A673 (cell line): Measurements from ENCODE around the gene RYK. TPM values are rescaled to one million over a fixed set of nuclear protein-coding genes. Genes with fewer than 3 reads are reported as not detected.
"Not testable (repeated sequence)": the region's sequence is repeated elsewhere in the genome, so short reads cannot be mapped to it uniquely, and the experiment has no call there.

Experiments
- BruUV-seq: library from RNA; stranded (reverse); fragments of 400-500 nt; replicated peaks from 2 replicates; lab custom pipeline; 2021; lab: Mats Ljungman, UMichigan
- CTCF ChIA-PET: fragments of 300-600 bp; sonication (Branson Sonifier 250); formaldehyde crosslinking; loops from one replicate; lab custom pipeline; 2022; ENCODE audit warnings: antibody characterized with exemption; lab: Charles Lee
- POLR2A ChIA-PET: fragments of 300-600 bp; sonication (Branson Sonifier 250); formaldehyde crosslinking; loops from one replicate; lab custom pipeline; 2022; ENCODE audit warnings: antibody characterized with exemption; ENCODE audit not compliant: low non-redundant PET; lab: Charles Lee
- DNase-seq: peaks from one replicate; pipeline ENCODE4 v3.0.0-alpha.2; 2015; ENCODE audit warnings: low spot score
- H3K27ac ChIP-seq: fragments of 200-600 bp; sonication (generic); 2 replicates; pipeline ENCODE4 v1.5.1; 2016; ENCODE audit warnings: mixed run types, low read depth, mild to moderate bottlenecking, mixed read lengths, antibody characterized with exemption, low read length; ENCODE audit not compliant: poor library complexity, severe bottlenecking
- H3K27me3 ChIP-seq: fragments of 200-600 bp; sonication (generic); replicated peaks from 2 replicates; pipeline ENCODE4 v1.6.1; 2017; ENCODE audit warnings: mixed run types, low read depth, mild to moderate bottlenecking, mixed read lengths, antibody characterized with exemption, low read length; ENCODE audit not compliant: insufficient read depth, poor library complexity
- H3K36me3 ChIP-seq: fragments of 200-600 bp; sonication (generic); 2 replicates; pipeline ENCODE4 v1.6.1; 2016; ENCODE audit warnings: mixed run types, mild to moderate bottlenecking, mixed read lengths, antibody characterized with exemption, low read length; ENCODE audit not compliant: insufficient read depth, poor library complexity, severe bottlenecking
- H3K4me1 ChIP-seq: fragments of 200-600 bp; sonication (generic); 2 replicates; pipeline ENCODE4 v1.6.1; 2017; ENCODE audit warnings: mixed run types, mild to moderate bottlenecking, mixed read lengths, antibody characterized with exemption, low read length; ENCODE audit not compliant: insufficient read depth, poor library complexity, severe bottlenecking
- H3K4me3 ChIP-seq: fragments of 200-600 bp; sonication (generic); 2 replicates; pipeline ENCODE4 v1.5.1; 2016; ENCODE audit warnings: low read depth, mixed run types, mild to moderate bottlenecking, mixed read lengths, low read length; ENCODE audit not compliant: poor library complexity, severe bottlenecking
- H3K9me3 ChIP-seq: fragments of 200-600 bp; sonication (generic); 2 replicates; pipeline ENCODE4 v1.6.1; 2016; ENCODE audit warnings: mixed run types, low read depth, mild to moderate bottlenecking, mixed read lengths, antibody characterized with exemption, low read length; ENCODE audit not compliant: poor library complexity, severe bottlenecking
- EZH2 ChIP-seq: fragments of 200-600 bp; sonication (generic); IDR thresholded peaks from 2 replicates; pipeline ENCODE4 v1.6.1; 2017; ENCODE audit warnings: borderline replicate concordance, low read depth, mild to moderate bottlenecking, mixed read lengths, antibody characterized with exemption, low read length; ENCODE audit not compliant: poor library complexity, severe bottlenecking
- intact Hi-C: fragments of 100-400 bp; cut with micrococcal nuclease; formaldehyde crosslinking; loops from one replicate; pipeline ENCODE4 v1.10.0; 2022; ENCODE audit not compliant: unreplicated experiment
- total RNA-seq: library from RNA; stranded (reverse); gene quantifications from 2 replicates; pipeline ENCODE4 v1.2.3, GENCODE V29; 2021
- TF ChIP-seq, protein P1 (sequence below): fragments of 300-800, 200-600 bp; sonication (generic); conservative IDR thresholded peaks from 2 replicates; pipeline ENCODE4 v1.5.1; 2017; ENCODE audit warnings: low read depth, mild to moderate bottlenecking, antibody characterized with exemption, low read length, moderate library complexity, mixed read lengths

The RYK gene
- total RNA-seq, 1 experiment from 2014 or later = 47.8 TPM

DNA sequence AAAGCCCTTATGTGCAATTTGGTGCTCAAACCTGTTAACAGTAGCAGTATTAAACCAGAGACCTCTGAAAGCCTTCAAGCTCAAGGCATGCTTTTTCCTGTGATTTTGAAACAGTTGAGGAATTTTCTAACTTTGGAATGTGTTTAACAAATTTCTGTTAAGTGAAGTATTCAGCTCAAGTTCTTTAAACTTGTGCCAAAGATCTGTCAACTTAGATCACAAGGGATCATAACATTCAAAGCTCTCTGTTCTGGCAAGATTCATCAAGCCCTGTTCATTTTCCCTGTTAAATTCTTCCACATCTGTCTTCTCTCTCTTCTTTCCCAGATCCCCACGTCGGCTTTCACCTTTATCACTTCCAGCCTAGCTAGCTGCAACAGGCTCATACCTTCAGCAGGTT is 28.8 kb upstream of the RYK start:
- H3K4me3 ChIP-seq = no peak overlapping the region
- TF ChIP-seq, protein P1, sequence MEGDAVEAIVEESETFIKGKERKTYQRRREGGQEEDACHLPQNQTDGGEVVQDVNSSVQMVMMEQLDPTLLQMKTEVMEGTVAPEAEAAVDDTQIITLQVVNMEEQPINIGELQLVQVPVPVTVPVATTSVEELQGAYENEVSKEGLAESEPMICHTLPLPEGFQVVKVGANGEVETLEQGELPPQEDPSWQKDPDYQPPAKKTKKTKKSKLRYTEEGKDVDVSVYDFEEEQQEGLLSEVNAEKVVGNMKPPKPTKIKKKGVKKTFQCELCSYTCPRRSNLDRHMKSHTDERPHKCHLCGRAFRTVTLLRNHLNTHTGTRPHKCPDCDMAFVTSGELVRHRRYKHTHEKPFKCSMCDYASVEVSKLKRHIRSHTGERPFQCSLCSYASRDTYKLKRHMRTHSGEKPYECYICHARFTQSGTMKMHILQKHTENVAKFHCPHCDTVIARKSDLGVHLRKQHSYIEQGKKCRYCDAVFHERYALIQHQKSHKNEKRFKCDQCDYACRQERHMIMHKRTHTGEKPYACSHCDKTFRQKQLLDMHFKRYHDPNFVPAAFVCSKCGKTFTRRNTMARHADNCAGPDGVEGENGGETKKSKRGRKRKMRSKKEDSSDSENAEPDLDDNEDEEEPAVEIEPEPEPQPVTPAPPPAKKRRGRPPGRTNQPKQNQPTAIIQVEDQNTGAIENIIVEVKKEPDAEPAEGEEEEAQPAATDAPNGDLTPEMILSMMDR = no peak
- no peak for TF ChIP-seq EZH2
- CTCF ChIA-PET = no interaction called here
- H3K4me1 ChIP-seq = no peaks in the 10 kb centered on the region
- intact Hi-C loops = no loop called here
- no peaks in the 10 kb centered on the region for H3K27me3 ChIP-seq
- POLR2A ChIA-PET = no interaction called here
- H3K9me3 ChIP-seq = no peaks in the 10 kb centered on the region
- H3K27ac ChIP-seq = no peak overlapping the region
- DNase-seq = no peak
- BruUV-seq = no TSS peak
- no peaks in the 10 kb centered on the region for H3K36me3 ChIP-seq

DNA sequence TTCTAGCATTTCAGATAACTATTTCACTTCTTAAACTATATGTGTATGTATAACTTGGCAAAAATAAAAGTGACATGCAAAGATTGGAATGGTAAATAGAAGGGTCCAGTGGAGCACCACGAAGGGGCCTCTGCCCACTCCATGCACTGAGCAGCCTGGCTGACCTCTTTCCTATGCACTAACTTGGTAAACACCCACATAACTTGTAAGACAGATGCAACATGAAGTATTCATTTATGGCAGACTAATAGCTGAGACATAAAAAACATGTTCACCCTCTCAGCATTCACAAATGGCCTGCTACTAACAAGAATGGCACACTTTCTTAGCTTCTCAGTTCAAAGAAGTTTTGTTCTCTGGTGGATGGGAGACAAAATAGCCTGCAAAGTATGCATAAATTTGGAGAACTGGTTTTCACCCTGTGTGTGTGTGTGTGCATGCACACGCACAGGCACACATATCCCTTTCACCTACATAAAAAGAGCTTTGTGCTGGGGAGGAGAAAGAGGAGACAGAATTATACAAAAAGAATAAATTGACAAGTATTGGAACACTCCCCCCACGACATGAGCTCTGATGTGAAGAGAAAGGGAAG is 26.5 kb upstream of the RYK start:
- Histone ChIP-seq H3K27ac (no peak overlapping the region), H3K9me3 (no peaks in the 10 kb centered on the region), H3K4me3 (no peak overlapping the region), H3K36me3 (no peaks in the 10 kb centered on the region), H3K27me3 (no peaks in the 10 kb centered on the region), H3K4me1 (no peaks in the 10 kb centered on the region)
- ChIA-PET POLR2A (no interaction called here), CTCF (no interaction called here)
- DNase-seq = no peak
- TF ChIP-seq EZH2 = no peak
- TF ChIP-seq, protein P1 = no peak
- intact Hi-C loops = no loop called here
- BruUV-seq = no TSS peak

DNA sequence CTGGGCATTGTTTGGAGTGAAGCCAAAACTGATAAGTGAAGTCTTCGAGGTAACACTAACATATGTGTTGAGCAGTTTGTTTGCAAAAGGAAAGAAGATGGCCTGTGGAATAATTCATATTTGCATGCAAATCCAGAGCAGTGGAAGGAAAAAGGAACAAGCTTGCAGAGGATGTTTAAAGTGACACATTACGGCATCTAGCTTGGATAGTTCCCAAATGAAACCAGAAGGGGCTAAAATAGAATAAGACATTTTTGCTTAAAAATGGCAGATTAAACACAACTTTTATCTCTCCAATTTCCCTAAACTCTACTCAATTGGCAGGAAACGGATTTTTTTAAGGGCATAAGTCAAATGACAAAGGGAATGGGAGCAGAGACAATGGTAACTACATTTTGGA is 25.4 kb upstream of the RYK start:
- H3K36me3 ChIP-seq = no peaks in the 10 kb centered on the region
- intact Hi-C loops = no loop called here
- POLR2A ChIA-PET = no interaction called here
- no peaks in the 10 kb centered on the region for H3K9me3 ChIP-seq
- CTCF ChIA-PET = no interaction called here
- H3K27ac ChIP-seq = no peak overlapping the region
- H3K27me3 ChIP-seq = no peaks in the 10 kb centered on the region
- TF ChIP-seq, protein P1 = no peak
- TF ChIP-seq EZH2 = no peak
- no peak for DNase-seq
- H3K4me3 ChIP-seq = no peak overlapping the region
- BruUV-seq = no TSS peak
- H3K4me1 ChIP-seq = no peaks in the 10 kb centered on the region

DNA sequence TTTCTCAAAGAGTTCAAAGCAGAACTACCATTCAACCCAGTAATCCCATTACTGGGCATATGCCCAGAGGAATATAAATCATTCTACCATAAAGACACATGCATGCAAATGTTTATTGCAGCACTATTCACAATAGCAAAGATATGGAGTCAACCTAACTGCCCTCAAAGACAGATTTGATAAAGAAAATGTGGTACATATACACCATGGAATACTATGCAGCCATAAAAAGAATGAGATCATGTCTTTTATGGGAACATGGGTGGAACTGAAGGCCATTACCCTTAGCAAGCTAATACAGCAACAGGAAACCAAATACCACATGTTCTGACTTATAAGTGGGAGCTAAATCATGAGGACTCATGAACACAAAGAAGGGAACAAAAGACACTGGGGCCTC is 24.5 kb upstream of the RYK start:
- H3K27me3 ChIP-seq, H3K36me3 ChIP-seq, H3K4me3 ChIP-seq, POLR2A ChIA-PET, H3K9me3 ChIP-seq, intact Hi-C loops, H3K27ac ChIP-seq, BruUV-seq, CTCF ChIA-PET, H3K4me1 ChIP-seq: not testable (repeated sequence)
- DNase-seq = peak; percentile 32
